ENCODE measurements around the gene BCAS3.
"Not testable (repeated sequence)": the region's sequence is repeated elsewhere in the genome, so short reads cannot be mapped to it uniquely, and the experiment has no call there.

Gene BCAS3

GRCh38 chr17:61240851-61241468, 563.3 kb downstream of the BCAS3 start:
- no peak for DNase-seq

DNA sequence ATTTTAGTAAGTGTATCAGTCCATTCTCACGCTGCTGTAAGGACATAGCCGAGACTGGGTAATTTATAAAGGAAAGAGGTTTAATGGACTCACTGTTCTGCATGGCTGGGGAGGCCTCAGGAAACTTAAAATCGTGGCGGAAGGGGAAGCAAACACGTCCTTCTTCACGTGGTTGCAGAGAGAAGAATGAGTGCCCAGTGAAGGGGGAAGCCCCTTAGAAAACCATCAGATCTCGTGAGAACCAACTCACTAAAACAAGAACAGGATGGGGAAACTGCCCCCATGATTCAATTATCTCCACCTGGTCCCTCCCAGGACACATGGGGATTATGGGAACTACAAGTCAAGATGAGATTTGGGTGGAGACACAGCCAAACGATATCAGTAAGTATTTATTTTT, 567.3 kb downstream of the BCAS3 start:
- not testable (repeated sequence) for DNase-seq

DNA sequence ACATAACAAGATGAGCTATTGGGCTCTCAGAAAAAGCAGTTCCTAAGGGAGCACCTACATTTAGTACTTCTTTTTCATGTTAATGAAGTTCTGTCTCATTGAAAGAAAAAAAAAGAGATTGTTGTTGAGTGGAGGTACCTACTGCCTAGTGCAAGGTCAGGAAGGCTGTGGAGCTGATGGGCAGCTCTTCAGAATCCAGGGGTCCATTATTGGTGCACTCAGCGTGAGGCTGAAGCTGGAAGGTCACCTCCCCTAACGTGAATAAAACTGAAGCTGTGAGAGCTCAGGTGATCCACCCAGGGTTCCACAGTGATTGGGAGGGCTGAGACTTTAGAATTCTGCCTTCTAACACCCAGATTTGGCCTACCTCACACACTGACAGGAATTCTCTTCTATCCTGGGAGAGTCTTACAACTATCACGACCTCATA, 568.1 kb downstream of the BCAS3 start:
- no peak for DNase-seq

DNA sequence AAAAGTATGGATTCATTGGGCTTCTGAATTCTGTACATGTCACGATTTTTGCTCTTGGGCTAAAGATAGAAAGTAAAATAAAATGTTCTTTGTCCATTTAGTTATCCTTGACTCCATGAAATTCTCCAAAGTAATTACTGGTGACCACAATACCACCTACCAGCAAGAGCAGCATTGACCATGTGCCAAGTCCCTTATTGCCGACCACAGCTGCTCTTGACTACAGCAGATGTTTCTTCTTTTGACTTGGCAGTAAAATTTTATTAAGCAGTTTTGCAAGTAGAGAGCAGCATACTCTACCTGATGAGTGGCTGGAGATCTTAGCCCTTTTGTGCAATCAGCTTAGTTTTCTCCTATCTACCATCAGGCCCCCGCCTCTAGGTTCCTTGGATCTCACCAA, 569.8 kb downstream of the BCAS3 start:
- no peak for DNase-seq

- DNase-seq = no peak
These were observed 570.7 kb downstream of the BCAS3 start for GRCh38 chr17:61248399-61248798.

GRCh38 chr17:61249649-61250299, 572.1 kb downstream of the BCAS3 start:
- no peak for DNase-seq

GRCh38 chr17:61250335-61250890, 572.8 kb downstream of the BCAS3 start:
- DNase-seq = no peak

DNA sequence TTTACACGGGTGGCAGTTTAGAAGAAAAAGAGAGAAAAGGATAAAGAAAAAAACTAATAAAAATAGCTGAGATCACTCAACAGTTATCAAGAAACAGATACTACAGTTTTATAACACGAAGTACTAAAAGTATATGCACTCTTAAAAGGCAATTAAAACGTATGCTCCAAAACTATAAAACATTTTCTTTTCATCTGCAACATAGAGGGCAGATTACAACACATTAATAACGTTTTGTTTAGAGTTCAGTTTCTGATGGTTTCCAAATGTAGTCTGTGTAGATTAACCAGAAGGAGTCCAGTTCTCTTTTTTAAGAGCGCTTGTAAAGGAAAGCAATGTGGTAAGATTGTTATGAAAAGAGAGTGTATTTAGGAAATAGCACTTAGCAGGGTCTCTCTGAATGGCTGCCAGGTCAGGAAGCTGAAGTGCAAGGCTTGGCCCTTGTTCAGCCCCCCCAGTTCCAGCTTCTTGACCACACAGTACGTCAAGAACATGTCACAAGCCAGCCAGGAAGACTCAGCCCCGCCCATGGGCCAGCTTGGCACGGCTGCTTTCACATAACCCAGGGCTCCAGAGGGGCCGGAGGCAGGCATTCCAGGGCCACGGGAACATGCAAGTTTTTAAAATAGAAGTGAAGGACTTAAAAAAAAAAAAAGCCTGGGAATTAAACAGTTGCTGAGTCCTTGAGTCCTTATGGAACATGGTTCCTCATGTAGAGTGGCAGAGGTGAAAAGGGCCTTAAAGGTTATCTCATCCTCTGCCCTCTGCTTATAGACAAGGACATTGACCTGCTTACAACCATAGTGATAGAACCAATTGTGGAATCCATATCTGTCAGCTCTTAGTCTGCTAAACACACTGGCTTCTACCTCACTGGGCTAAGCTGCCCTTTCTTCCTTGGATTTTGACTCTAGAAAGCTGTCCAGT, 574.6 kb downstream of the BCAS3 start:
- DNase-seq = no peak

DNA sequence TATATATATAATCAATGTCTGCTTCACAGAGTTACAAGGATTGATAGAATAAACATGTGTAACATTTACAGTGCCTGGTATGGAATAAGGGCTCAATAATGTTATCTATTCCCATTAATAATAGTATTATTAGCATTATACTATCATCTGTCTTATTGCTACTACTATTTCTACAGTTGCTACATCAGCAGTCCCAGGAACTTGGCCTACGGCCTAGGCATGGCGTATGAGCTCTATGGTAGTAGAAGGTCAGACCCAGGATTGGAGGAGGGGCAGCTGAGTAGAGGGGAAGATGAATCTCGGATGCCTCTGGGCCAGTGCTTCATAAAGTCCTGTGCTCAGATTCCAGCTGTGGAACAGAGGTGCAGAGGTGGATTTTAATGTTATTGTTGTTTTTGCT, 575.7 kb downstream of the BCAS3 start:
- no peak for DNase-seq

- no peak for DNase-seq
These were observed 576.4 kb downstream of the BCAS3 start for GRCh38 chr17:61253937-61254574.

DNA sequence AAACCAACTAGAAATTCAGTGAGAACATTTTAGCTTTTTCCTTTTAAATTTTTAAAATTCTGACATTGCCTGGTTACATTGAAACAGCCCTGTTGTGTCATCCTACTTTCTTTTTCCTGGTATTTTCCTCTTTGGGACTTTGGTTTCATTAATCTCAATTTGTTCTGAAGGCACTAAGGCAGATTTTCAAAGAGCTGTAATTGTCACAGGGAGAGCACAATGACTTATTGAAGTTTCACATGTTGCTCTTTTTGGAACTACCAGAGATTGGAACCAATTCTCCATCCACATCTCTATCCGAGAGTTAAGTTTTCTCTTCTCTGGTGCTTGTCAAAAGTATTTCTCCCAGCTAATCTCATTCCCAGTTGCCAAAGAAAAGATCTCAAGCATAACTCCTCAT, 577.3 kb downstream of the BCAS3 start:
- DNase-seq = no peak

- no peak for DNase-seq
These were observed 578.0 kb downstream of the BCAS3 start for GRCh38 chr17:61255647-61256046.

GRCh38 chr17:61259360-61259759, 581.7 kb downstream of the BCAS3 start:
- no peak for DNase-seq

DNA sequence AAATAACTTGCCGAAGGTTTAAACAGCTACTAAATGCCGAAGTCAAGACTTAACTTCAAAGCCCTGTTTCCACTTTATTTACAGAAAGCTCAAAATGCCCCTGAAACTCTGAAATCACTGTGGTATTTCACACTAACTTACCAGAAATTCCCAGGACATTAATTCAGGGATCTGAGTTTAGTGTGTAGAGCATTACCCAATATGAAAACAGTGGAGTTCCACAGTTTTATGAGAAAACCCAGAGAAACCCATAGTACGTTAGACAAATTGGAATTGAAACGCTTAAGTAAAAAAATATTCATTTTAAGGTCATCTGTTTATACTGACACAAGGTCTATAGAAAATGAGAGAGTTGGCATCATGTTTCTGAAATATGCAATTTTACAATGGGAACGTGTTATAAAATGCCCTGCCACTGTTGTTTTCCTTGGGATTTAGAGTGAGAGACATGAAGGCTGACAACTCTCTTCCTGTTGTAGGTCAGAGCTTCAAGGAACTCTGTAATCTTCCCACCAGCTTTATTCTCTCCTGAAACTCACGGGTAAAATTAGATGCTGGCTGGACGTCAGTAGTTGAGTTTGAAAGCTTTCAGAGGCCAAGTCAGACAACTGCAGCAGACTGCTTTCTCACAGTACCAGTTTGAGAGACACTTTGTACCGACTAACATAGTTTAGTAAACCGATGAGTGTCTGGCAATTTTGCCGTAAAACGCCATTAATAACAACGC, 582.6 kb downstream of the BCAS3 start:
- no peak for DNase-seq

DNA sequence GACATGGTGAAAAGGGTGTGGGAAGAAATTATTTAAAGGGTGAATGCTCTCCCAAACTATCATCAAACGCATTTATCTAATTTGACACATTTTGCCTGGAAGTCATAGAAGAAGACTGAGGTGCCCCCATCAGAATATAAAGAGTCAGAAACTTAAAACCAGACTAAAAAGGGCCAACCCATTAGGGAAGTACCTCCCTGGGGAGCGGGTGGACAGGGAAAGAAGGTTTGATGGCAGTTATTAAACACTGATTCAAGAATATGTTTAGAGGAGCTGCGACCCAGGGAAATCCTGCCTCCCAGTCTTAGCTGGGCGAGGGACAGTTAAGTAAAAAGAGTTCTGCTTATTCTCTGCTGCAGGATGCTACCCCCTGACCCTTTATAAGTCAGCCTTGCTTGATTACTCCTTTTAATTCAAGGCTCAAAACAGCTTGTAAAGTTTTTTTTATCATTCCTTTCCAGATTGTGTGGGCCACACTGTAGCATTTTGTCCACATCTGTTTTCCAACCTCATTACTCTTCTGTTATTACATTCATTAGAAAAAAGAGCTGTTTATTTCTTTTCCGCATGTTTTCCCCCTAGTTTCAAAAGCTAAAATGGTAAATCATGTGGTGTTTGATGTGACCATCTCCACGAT, 583.5 kb downstream of the BCAS3 start:
- no peak for DNase-seq

DNA sequence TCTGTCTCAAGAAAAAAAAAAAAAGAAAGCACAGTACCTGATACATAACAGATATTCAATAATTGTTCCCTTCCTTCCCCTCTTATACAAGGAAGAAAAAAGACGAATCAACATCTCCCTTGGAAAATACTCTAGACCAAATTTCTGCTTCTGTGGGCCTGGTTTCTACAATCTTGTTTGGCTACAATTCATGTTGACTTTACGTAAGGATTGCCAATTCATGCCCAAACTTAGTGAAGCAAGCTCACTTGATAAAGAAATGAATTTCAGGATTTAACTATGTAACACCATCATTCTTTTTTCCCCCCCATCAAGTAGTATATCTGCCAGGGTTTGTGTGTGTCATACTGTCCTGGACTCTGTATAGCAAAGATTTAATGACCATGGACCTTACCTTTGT, 587.7 kb downstream of the BCAS3 start:
- DNase-seq = no peak

DNA sequence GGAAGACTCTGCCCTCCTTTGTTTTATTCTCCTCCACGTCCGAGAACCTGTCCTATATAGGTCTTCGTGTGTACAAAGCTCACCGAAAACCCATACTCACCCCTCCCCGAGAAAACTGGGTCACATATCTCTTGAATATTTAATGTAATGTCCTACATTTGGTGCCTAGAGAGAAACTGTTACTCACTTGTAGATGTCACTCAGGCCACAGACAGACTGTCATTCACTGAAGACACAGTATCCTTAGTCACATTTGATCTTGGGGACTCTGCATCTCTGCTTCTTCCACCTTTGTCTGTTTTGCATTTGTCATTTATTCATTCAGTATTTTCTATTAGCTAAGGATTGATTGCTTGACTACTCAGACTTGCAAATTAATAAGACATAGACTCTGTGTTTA, 590.2 kb downstream of the BCAS3 start:
- DNase-seq = no peak

DNA sequence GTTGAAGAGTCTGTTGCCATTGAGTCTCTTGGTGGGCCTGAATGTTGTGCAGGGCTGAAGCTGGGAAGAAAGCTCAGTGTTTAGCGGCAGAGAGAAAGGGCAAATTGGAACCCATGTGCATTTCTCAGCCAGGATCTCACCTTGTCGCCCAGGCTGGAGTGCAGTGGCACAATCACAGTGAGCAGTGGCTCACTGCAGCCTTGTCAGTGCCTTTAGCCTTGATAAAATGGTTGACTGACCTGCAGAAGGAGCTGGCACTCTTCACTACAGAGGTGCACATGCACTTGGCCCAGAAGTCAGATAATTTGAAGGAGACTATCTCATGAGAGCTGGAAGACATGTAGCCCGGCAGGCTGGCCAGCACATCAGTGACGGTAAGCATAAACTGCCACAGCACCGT, 597.7 kb downstream of the BCAS3 start:
- DNase-seq = no peak

DNA sequence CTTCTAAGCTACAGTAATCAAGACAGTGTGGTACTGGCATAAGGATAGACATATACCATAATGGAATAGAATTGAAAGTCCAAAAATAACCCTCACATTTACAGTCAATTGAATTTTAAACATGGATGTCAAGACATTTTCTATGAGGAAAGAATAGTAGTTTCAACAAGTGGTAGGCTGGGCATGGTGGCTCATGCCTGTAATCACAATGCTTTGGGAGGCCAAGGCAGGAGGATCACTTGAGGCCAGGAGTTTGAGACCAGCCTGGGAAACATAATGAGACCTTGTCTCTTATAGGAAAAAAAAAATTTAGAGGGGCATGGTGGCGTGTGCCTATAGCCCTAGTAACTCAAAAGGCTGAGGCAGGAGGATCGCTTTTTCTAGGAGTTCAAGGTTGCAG, 599.2 kb downstream of the BCAS3 start:
- DNase-seq = no peak

DNA sequence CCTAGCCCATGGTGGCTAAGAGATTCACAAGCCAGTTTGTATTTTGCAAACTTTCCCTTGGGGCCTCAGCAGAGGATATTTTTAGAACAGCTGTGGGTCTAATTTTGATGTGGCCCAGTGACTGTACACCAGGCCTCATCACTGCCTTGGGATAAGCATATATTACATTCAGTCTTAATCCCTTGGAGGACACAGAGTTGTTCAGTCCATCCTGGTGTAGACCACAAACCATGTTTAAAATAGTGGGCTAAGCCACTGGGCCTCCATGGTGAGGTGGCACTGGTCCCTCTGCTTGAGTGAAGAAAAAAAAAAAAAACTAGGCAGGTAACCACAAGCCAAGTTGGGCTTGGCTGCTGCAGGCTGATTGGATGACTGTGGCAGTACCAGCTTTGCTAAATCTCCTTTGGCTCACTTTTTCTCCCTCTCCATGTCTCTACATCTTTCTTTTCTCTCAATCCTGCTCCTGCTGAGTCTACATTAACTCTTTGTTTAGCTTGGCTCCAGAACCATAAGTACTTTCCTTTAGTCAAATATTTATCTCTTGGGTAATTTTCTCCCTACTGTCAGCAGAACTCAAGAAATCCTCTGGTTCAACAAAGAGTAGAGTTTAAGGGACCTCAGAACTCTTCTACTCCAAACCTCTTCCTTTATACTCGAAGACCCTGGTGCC, 602.0 kb downstream of the BCAS3 start:
- no peak for DNase-seq

- no peak for DNase-seq
These were observed 602.7 kb downstream of the BCAS3 start for GRCh38 chr17:61280338-61280737.

All from CD4-positive, alpha-beta T cell treated with Interleukin-4 for 4 hours (primary cell).